A549 (cell line): ENCODE measurements around the gene PLCH1. TPM values are rescaled to one million over a fixed set of nuclear protein-coding genes. Genes with fewer than 3 reads are reported as not detected.

Source experiments
- ATAC-seq, 2 experiments: fragments of 200-7000 bp in 1 of 2; fragments of >200 bp in 1 of 2; cut with Nextera tagmentation in 1 of 2; cut with Tn5 transposase in 1 of 2; 3 replicates each; pipeline versions ENCODE4 v1.8.0 to v1.9.1; 2018 to 2020; ENCODE audit warnings: mild to moderate bottlenecking in 1 of 2, moderate library complexity in 1 of 2
- CTCF ChIA-PET: fragments of 300-600 bp; sonication (Branson Sonifier 250); formaldehyde crosslinking; extraction: SDS; loops from one replicate; lab custom pipeline; 2021; ENCODE audit warnings: antibody characterized with exemption, inconsistent platforms; lab: Yijun Ruan, JAX
- POLR2A ChIA-PET: fragments of 350-600 bp; formaldehyde crosslinking; extraction: SDS; loops from one replicate; lab custom pipeline; 2021; ENCODE audit warnings: antibody characterized with exemption, inconsistent platforms; lab: Yijun Ruan, JAX
- DNase-seq, 2 experiments: peaks; one replicate each; pipeline versions ENCODE4 v3.0.0 to v3.0.0-alpha.2; 2011 to 2016; ENCODE audit warnings: low read depth in 1 of 2, low spot score in 1 of 2
- FAIRE-seq: peaks from 2 replicates; lab custom pipeline; 2011; peaks lifted over from hg19 to GRCh38; lab: Jason Lieb, UNC
- H3K27ac ChIP-seq, 2 experiments: fragments of >200 bp; sonication (Bioruptor Twin); formaldehyde crosslinking; 3 replicates each; pipeline ENCODE4 v1.5.1; 2016 to 2017
- H3K4me1 ChIP-seq: fragments of >200 bp; sonication (Bioruptor Twin); formaldehyde crosslinking; 3 replicates; pipeline ENCODE4 v1.6.1; 2016
- H3K4me2 ChIP-seq: fragments of >200 bp; sonication (Bioruptor Twin); formaldehyde crosslinking; 3 replicates; pipeline ENCODE4 v1.6.1; 2016
- H3K4me3 ChIP-seq: fragments of >200 bp; sonication (Bioruptor Twin); formaldehyde crosslinking; 3 replicates; pipeline ENCODE4 v1.5.1; 2016
- H3K9me3 ChIP-seq: fragments of >200 bp; sonication (Bioruptor Twin); formaldehyde crosslinking; 3 replicates; pipeline ENCODE4 v1.6.1; 2016
- BHLHE40 ChIP-seq: IDR thresholded peaks from 2 replicates; pipeline ENCODE4 v1.6.1; 2012; ENCODE audit warnings: low read depth, low read length, inconsistent platforms
- CBX2 ChIP-seq: fragments of 200-600 bp; sonication (generic); IDR thresholded peaks from 2 replicates; pipeline ENCODE4 v1.6.1; 2016; ENCODE audit warnings: low read depth, mild to moderate bottlenecking, borderline replicate concordance
- HOXB5 ChIP-seq: fragments of 250-450 bp; sonication (Bioruptor Pico); IDR thresholded peaks from 2 replicates; pipeline ENCODE4 v1.5.0; 2020; ENCODE audit warnings: mild to moderate bottlenecking, moderate library complexity
- MYC ChIP-seq: IDR thresholded peaks from 2 replicates; pipeline ENCODE4 v1.6.1; 2012; ENCODE audit warnings: mild to moderate bottlenecking, inconsistent platforms, low read length, improper control_type of control experiment, borderline replicate concordance
- RARB ChIP-seq: fragments of 250-450 bp; sonication (Bioruptor Pico); IDR thresholded peaks from 2 replicates; pipeline ENCODE4 v1.8.0; 2021; ENCODE audit warnings: mild to moderate bottlenecking, moderate library complexity
- RNF2 ChIP-seq: fragments of 200-600 bp; sonication (generic); IDR thresholded peaks from 2 replicates; pipeline ENCODE4 v1.6.1; 2016; ENCODE audit warnings: low read depth, mild to moderate bottlenecking, antibody characterized with exemption, moderate library complexity, borderline replicate concordance
- SMC3 ChIP-seq: fragments of >200 bp; sonication (Bioruptor Twin); formaldehyde crosslinking; IDR thresholded peaks from 3 replicates; pipeline ENCODE4 v1.6.1; 2018; ENCODE audit warnings: inconsistent platforms
- ZC3H11A ChIP-seq: fragments of 450-650 bp; IDR thresholded peaks from 2 replicates; pipeline ENCODE4 v1.6.1; 2014; ENCODE audit warnings: antibody characterized with exemption, mild to moderate bottlenecking
- ZFP36 ChIP-seq: fragments of 450-650 bp; IDR thresholded peaks from 2 replicates; pipeline ENCODE4 v1.6.1; 2014; ENCODE audit warnings: borderline replicate concordance; ENCODE audit not compliant: partially characterized antibody
- ZNF302 ChIP-seq: fragments of 250-450 bp; sonication (Bioruptor Pico); IDR thresholded peaks from 2 replicates; pipeline ENCODE4 v1.9.0; 2021; ENCODE audit warnings: inconsistent platforms, mild to moderate bottlenecking, moderate library complexity
- WGBS: methylation state at CpG from one replicate; pipeline ENCODE4 v1.1.6; 2017; ENCODE audit errors: missing lambda C conversion rate; 5-methylcytosine and 5-hydroxymethylcytosine counted together
- polyA plus RNA-seq, 4 experiments: library from polyadenylated mRNA; depleted of rRNA in 3 of 4; stranded (reverse); fragments of >200 nt; fragmentation: RNase III in 1 of 4; extraction: RNeasy Plus Mini Kit Qiagen cat#74134 plus additional on column Dnase treatment in 1 of 4; gene quantifications; 2 replicates in 3 of 4; 3 replicates in 1 of 4; pipeline ENCODE4 v1.2.3, GENCODE V29; 2011 to 2017
- TF ChIP-seq, protein P1 (sequence below): IDR thresholded peaks from 2 replicates; pipeline ENCODE4 v1.6.1; 2012
- TF ChIP-seq, protein P2 (sequence below): fragments of 200-600 bp; sonication (generic); IDR thresholded peaks from 2 replicates; pipeline ENCODE4 v1.6.1; 2016; ENCODE audit warnings: antibody characterized with exemption, mild to moderate bottlenecking, moderate library complexity

Gene PLCH1
- polyA plus RNA-seq, 2 of the 4 experiments (the other 2 are of a cell fraction): 2.1 to 11.1 TPM

GRCh38 chr3:155332716-155333115 is 412.2 kb downstream of the PLCH1 start:
- POLR2A ChIA-PET: no interaction called here
- FAIRE-seq: no peak
- TF ChIP-seq, protein P1, sequence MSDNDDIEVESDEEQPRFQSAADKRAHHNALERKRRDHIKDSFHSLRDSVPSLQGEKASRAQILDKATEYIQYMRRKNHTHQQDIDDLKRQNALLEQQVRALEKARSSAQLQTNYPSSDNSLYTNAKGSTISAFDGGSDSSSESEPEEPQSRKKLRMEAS: no peak
- TF ChIP-seq ZC3H11A: no peak
- no peak for TF ChIP-seq HOXB5 (CRISPR knock-in tag)
- TF ChIP-seq ZNF302: no peak
- TF ChIP-seq RNF2: no peak
- TF ChIP-seq ZFP36: no peak
- TF ChIP-seq BHLHE40: no peak
- no peak for TF ChIP-seq CBX2
- TF ChIP-seq RARB (CRISPR knock-in tag): no peak
- TF ChIP-seq, protein P2, sequence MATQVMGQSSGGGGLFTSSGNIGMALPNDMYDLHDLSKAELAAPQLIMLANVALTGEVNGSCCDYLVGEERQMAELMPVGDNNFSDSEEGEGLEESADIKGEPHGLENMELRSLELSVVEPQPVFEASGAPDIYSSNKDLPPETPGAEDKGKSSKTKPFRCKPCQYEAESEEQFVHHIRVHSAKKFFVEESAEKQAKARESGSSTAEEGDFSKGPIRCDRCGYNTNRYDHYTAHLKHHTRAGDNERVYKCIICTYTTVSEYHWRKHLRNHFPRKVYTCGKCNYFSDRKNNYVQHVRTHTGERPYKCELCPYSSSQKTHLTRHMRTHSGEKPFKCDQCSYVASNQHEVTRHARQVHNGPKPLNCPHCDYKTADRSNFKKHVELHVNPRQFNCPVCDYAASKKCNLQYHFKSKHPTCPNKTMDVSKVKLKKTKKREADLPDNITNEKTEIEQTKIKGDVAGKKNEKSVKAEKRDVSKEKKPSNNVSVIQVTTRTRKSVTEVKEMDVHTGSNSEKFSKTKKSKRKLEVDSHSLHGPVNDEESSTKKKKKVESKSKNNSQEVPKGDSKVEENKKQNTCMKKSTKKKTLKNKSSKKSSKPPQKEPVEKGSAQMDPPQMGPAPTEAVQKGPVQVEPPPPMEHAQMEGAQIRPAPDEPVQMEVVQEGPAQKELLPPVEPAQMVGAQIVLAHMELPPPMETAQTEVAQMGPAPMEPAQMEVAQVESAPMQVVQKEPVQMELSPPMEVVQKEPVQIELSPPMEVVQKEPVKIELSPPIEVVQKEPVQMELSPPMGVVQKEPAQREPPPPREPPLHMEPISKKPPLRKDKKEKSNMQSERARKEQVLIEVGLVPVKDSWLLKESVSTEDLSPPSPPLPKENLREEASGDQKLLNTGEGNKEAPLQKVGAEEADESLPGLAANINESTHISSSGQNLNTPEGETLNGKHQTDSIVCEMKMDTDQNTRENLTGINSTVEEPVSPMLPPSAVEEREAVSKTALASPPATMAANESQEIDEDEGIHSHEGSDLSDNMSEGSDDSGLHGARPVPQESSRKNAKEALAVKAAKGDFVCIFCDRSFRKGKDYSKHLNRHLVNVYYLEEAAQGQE: no peak
- no peak for TF ChIP-seq SMC3
- H3K4me3 ChIP-seq: no peak overlapping the region
- no peak for DNase-seq
- no peak overlapping the region for H3K27ac ChIP-seq
- H3K4me2 ChIP-seq: no peak overlapping the region
- CTCF ChIA-PET: interaction anchor here (1.3 kb wide), 1 partner anchor 9 kb away, joined by 4 read pairs; no protein-coding TSS in a partner anchor
- H3K9me3 ChIP-seq: no peaks in the 10 kb centered on the region
- 53% methylated on average over 4 of the region's 4 CpGs for WGBS
- no peaks in the 10 kb centered on the region for H3K4me1 ChIP-seq
- ATAC-seq: no peak

- Histone ChIP-seq H3K4me2 (no peak overlapping the region), H3K9me3 (no peaks in the 10 kb centered on the region), H3K27ac (no peak overlapping the region), H3K4me3 (no peak overlapping the region), H3K4me1 (no peaks in the 10 kb centered on the region)
- ChIA-PET CTCF (interaction anchor here (1.4 kb wide), 1 partner anchor 8 kb away, joined by 8 read pairs; no protein-coding TSS in a partner anchor), POLR2A (no interaction called here)
- TF ChIP-seq, protein P2: no peak
- DNase-seq: no peak
- no peak for FAIRE-seq
- 48% methylated on average over 2 of the region's 2 CpGs for WGBS
- ATAC-seq: no peak
Measured at GRCh38 chr3:155331078-155331477, 413.8 kb downstream of the PLCH1 start.

- no peaks in the 10 kb centered on the region for H3K9me3 ChIP-seq
- H3K4me2 ChIP-seq: no peak overlapping the region
- no peak overlapping the region for H3K4me3 ChIP-seq
- no peak for DNase-seq
- ChIA-PET CTCF (no interaction called here), POLR2A (no interaction called here)
- no peak overlapping the region for H3K27ac ChIP-seq
- TF ChIP-seq ZNF302 (no peak), MYC (no peak)
- no peak for ATAC-seq
- H3K4me1 ChIP-seq: no peaks in the 10 kb centered on the region
- no peak for FAIRE-seq
Measured at GRCh38 chr3:155330370-155330769, 414.5 kb downstream of the PLCH1 start.
